ENCODE measurements around the gene DAPK3.
"Not testable (repeated sequence)": the region's sequence is repeated elsewhere in the genome, so short reads cannot be mapped to it uniquely, and the experiment has no call there.

The DAPK3 gene

DNA sequence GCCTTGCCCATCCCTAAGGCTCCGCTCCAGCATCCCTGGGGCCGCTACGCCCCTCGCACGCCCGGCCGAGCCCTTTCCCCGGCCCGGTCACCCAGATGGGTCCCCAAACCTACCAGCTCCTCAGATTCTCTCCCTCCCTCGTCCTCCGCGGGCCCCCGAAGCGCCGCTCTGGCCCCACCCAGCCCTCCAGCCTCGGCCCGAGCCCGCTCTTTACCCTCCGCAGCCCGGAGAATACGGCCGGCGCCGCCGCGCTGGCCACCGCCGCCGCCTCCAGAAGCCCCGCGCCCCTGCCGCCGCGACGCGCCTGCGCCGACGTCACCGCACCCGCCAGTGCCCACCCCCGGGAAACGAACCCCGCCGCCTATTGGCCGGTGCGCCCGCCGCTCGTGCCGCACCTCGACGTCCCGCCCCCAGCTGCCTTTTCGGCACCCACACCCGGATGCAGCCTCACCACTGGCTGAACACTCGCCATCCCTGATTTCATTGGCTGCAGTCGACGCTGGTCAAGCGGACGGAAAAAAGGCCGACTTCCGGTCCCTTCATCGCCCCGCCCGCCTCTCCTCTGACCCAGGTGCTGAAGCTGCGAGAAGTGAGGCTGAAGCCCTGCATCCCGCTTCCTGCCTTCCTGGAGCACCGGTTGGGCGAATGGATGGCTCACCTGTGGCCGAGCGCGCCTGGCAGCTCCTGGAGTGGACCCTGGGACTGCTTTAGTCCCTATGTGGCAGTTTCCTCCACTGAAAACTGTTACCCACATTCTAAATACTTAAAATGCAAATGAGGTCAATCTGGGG, at the start of gene DAPK3:
TSS of gene DAPK3 (minus strand) at position 292 of the 791 bp plus-strand sequence. CDS start 1,364 bp downstream, outside the sequence.
- peak; percentile 91 for DNase-seq (ENCODE audit: low spot score)

DNA sequence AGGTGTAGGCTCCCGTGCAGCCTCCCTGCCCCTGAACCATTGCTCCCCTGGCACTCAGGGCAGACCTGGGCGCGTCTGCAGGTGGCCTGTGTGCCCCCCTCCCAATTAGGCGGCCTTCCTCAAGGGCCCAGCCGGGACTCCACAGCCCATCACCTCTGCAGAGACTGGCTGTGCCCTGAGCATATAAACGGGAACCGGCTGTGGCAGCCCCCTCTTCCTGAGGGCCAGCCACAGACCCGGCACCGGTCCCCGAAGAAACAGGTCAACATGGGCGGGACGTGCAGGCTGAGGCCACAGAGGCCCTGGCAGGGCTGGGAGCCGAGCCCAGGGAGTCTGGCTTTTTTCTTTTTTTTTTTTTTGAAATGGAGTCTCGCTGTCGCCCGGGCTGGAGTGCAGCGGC, 48.7 kb upstream of the DAPK3 start:
- DNase-seq (ENCODE audit: low spot score): no peak

DNA sequence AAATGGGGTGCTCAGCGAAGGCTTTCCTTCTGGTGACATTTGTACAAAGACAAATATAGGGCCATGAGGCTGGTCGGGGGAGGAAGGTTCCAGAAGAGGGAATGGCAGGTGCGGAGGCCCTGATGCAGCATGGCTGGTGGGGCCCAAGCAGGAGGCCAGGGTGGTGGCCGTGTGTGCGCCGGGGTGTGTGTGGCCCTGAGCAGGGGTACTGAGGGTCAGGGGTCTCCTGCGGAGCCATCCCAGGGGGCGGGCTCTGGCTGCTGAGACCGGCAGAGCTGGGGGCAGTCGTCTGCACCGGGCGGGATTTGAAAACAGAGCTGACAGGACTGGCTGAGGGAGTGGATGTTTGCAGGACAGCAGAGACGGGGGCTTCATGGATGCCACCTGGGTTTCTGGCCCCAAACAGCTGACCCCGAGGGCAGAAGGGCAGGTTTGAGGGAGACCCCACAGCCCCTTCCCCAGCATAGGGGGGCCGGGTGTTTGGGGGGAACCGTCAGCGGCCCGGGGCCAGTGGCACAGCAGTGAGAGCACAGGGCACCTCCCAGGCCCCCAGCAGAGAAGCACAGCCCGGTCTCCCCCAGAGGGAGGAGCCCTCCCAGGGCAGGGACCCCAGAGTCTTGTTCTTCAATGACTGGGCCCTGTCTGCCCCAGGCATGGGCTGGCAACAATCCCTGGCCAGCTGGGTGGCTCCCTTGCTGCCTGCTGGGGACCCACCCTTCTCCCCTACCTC, 48.0 kb upstream of the DAPK3 start:
- DNase-seq (ENCODE audit: low spot score): no peak

DNA sequence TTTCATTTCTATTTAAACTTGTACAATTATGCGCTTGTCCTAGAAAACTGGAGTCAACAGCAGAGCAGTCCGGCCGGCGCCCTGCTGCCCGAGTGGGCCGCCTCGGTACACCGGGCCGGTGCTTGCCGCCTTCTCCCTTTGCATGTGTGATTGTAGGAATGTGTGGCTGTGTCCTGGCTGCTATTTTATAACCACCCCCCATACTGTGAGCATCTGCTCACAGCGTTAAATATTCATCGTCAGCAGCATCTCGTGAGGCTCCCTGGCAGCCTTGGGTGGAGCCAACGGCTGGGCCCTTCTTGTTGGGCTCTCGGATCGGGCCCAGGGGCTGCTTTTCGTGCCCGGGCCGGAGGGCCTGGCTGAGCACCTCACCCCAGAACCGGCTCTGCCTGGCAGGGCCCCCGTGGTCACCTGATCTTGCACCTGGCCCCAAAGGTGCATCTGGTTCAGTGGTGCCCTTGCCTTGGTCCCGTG, 47.3 kb upstream of the DAPK3 start:
- no peak for DNase-seq (ENCODE audit: low spot score)

DNA sequence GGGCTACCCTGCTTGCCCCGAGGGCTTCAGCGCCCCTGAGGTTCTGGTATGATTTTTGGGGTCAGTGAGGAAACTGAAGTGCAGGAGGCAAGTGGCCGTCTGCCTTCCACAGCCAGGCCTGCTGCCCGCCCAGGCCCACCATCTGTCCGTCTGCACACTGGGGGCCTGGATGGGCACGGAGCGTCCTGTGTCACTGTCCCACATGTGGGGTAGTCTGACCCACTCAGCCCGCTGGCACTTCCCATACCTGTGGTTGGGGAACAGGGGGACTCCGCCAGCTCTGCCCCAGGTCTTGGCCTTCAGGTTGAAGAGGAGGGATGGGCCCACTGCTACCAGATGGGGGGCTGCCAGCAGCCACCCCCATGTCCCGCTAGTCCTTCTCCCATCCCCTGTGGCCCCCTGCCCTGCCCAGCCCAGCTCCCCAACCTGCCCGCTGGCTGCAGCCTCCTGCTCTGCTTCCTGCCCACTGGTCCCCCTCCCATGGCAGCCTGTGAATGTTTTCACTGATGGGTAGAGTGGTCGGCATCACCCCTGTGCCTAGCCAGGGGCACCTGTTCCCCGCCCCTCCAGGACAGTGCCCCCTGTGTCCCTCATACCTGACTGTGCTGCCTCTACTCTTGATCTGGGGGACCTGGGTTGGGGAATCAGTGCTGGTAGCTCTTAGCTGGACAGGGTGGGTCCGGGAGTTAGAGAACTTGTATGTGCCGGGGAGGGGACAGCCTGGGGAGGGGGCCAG, 46.2 kb upstream of the DAPK3 start:
- DNase-seq (ENCODE audit: low spot score): no peak

DNA sequence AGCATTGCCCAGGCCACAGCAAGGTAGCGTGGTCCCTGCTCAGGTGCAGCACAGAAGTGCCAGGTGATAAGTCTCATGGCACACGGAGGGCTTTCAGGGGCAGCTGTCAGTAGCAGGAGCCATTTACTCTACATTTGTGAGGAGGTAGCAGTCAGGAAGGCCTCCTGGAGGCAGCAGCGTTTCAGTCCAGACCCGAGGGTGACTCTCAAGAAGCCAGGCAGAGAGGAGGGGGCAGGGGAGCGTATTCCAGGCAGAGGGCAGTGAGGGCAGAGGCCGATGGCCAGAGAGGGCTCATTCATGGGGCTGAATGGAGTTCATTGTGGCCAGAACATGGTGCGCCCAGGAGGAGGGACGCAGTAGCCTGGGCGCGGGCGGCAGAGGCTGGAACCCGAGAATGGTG, 45.6 kb upstream of the DAPK3 start:
- DNase-seq (ENCODE audit: low spot score): no peak

DNA sequence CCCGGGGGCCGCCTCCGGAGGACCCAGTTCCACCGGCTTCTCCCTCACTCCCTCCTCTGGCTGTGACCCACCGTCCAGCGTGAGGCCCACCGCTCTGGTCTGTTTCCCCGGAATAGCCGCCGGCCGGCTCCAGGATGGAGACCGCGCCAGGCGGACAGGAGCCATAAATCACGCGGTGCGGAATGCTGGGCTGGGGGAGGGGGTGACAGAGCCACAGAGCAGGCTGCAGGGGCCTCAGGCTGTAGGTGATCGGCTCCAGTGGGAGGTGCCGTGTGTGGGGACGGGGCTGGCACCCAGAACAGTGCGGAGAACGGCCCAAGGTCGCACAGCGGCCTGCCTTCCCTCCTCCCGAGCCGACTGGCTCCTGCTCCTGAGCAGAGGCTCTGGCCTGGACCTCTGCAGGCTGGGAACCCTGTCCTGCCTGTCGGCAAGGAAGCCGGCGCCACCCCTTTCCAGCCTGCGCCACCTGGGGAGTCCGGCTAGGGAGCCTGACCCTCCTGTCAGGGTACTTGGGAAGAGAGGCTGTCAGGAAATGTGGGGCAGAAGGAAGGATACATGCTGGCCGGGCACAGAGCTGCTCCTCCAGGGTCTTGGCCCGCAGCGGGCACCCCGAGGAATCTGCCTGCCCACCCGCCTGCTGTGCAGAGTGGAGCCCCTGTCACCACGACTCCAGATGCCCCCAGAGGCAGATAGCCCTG, 45.0 kb upstream of the DAPK3 start:
- DNase-seq (ENCODE audit: low spot score): no peak

DNA sequence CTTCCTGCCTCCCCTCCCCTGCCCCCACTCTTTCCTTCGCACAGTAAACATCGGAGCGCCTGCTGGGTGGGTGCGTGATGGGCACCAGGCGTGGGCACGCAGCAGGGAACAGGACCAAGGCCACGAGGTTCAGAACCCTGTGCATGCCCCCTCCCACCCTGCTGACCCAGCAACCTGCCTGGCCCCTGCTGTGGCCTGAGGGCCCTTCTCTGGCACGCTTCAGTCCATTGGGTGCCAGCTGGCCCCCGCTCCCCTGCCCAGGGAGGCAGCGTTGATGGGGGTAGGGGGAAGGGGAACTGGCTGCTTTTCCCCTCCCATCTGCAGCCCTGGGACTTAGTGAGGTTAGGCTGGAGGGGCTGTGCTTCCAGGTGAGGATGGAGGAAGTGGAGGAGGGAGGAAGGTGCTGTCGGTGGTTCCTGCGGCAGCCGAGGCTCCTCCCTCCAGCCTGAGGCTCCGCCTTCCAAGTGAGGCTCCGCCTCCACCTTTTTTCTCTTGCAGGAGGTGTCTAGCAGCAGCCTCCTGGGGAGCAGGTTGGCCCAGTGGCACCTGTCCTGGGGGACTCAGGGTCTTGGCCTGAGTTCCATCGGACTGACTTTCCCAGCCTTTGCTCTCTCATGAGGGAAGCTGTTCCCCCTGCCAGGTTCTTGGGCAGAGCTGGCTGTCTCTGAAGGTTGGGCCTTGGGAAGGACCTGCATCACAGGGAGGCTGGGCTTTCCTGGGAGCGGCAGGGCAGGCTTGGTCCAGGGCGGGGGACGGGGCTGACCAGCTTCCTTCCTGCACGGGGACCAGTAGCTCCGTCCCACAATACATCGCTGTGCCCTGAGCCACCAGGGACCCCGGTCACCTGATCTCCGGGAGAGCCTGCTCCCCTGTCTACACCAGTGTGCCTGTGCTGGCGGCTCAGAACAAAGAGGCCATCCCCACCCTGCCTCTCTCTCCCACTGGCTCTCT, 43.9 kb upstream of the DAPK3 start:
- peak; percentile 15 for DNase-seq (ENCODE audit: low spot score)

DNA sequence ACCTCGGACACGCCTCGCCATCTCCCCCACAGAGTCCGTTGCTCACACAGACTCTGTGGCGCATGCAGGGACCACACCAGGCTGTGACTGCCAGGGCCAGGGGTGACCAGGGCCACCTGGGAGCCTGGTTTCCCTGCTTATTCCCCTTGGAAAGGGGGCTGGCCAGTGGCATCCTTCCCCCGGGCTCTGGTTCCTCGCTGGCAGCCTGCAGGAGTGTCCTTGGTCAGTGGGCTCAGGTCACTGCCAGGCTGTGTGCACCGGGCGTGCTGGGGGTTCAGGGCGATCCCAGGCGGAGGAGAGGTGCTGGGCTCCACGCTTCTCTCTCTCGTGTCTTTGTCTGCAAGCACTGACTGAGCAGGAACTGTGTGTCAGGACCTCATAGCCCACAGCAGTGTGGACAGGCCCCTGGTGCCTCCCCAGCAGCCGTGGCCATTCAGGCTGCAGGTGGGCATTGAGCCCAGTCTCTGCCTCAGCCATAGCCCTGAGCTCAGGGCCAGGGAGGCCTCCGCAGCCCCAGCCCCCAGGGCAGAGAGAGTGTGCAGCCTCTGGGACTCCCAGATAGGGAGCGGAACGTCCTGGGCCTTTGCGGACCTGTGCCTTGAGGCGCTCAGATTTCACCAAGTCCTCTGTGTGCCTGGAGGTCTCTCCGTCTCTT, 43.1 kb upstream of the DAPK3 start:
- no peak for DNase-seq (ENCODE audit: low spot score)

DNA sequence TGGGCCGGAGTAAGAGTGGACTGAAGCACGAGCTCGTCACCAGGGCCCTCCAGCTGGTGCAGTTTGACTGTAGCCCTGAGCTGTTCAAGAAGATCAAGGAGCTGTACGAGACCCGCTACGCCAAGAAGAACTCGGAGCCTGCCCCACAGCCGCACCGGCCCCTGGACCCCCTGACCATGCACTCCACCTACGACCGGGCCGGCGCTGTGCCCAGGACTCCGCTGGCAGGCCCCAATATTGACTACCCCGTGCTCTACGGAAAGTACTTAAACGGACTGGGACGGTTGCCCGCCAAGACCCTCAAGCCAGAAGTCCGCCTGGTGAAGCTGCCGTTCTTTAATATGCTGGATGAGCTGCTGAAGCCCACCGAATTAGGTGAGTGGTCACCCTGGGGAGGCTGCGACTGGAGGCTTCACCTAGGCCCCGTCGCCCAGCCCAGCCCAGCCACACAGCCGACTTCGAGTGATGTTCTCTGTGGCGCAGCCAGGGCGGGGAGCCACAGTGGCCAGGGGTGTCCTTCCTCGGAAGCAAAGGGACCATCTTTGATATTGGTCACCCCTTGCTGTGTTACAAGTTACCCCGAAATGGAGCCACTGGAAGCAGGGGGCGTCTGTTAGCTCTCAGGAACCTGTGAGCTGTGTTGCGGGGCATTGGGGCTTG, 42.2 kb upstream of the DAPK3 start:
- DNase-seq (ENCODE audit: low spot score): no peak

DNA sequence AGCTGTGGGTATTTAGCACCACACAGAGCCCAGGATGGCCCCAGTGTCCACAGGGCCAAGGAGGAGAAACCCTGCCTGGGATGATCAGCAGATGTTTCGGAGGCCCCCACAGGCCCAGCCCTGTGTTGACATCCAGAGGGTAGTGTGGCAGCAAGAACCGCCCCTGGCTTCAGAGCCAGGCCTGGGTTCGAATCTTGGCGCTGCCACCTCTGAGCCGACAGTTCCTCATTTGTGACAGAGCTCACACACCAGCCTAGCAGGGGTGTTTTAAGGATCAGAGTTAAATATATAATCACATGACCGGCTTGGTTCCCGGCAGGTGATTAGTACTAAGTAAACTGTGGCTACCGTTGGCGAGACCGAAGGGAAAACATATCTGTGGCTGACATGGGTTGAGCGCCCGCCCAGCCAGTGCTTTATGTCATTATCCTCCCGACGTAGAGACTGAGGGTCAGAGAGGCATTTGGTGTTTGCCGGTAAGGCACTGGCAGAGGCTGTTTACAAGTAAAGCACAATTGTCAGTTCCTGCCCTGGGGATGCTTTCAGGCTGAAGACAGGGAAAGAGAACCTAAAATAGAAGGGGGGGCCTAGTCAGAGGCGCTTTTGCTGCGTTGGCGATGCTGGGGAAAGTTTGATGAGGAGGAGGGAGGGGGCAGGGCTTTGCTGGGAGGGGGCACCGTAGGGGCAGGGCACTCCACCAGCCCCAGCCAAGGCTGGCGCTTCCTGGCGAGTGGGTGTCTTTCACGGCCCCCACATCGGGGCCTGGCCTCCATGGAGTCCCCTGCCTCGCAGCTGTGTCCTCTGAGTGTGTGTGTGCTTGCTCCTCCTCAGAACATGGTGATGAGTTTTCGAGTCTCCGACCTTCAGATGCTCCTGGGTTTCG, 41.4 kb upstream of the DAPK3 start:
- no peak for DNase-seq (ENCODE audit: low spot score)

DNA sequence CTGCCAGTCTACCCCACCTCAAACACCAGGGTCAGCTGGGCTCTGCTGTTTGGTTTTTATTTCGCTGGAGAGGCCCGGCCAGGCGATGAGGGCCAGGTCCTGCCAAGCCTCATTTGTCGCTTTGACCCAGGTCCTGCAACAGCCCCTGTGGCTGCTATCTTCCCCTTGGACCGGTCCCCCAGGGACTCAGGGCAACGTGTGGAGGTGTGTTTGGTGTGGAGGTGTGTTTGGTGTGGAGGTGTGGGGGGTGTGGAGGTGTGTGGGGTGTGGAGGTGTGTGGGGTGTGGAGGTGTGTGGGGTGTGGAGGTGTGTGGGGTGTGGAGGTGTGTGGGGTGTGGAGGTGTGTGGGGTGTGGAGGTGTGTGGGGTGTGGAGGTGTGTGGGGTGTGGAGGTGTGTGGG, 40.5 kb upstream of the DAPK3 start:
- not testable (repeated sequence) for DNase-seq (ENCODE audit: low spot score)

DNA sequence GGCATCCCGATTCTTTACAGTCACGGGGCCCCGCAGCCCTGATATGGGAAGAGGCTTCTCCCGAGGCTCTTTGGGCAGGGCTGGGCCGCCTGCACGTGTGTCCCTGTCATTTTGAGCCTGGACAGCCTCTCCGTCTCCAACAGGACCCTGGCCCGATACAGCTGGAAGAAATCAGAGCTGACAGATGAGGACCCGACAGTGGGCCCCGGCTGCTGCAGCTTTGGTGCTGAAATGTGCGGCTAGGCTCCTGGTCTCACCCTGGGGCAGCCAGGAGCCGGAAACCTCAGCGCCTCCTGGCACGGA, 39.9 kb upstream of the DAPK3 start:
- DNase-seq (ENCODE audit: low spot score): no peak

DNA sequence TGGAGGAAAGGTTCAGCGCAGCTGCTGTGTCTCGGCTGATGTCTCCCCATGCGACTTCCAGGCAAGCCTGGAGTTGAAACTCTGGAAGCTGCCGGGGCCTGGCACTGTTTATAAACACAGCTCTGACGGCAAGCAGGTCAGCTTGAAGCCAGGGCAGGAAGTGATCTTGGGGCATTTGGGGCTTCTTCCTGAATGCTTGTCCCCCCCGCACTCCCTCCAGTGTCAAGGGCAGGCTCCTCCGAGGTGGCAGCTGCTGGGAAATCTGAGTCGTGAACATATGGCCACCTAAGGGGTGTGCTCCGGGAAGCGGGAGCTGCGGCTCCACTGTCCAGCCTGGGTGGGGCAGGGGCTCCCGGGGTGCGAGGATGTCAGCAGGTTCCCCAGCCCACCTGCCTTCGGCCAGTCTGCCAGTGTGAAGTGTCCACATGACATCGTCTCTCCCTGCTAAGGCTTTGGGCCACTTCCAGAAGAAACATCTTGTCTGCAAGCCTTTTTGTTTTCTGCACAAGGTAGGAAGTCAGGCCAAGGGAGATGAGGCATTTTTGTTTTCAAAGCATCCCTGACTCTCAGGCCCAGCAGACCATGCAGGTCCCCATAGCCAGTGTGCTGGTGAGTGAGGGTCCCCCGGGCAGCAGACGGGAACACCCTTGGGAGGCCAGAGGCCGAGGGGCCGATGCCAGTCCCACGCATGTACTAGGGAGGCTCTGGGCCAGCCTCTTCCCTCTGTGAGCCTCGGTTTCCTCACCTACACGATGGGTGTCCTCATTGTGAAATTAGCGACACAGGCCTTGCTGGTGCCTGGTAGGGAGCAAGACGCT, 39.3 kb upstream of the DAPK3 start:
- no peak for DNase-seq (ENCODE audit: low spot score)

DNA sequence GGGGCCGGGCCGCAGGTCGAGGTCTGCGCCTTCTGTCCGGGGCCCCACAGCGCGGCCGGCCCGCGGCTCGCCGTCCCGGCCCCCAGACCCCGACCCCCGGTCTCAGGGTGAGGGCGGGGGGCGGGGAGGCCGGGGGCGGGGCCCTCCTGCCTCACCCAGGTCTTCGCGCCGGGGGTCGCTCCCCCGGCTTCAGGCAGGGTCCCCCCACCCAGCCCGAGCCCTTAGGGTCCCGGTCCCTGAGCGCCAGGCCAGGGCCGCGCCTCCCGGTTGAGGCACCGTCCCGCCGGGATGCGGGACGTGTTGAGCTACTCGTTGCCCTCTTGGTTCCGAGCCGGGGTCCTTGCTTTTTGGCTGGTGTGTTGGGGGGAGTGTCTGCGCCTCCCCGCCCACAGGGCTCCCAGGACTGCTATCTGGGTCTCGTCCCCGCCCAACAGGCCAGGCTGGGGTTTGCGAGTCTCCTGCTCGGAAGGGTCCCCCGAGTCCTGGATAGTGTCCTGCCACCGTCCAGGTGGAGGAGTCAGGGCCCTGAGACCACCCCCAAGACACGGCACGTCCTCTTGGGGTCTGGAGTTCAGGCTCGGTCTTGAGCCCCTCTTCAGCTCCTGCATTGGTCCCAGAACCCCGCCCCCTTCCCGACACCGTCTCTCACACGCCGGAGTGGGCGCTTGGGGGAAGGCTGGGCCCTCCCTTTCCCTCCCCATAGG, 37.1 kb upstream of the DAPK3 start:
- DNase-seq (ENCODE audit: low spot score): no peak

DNA sequence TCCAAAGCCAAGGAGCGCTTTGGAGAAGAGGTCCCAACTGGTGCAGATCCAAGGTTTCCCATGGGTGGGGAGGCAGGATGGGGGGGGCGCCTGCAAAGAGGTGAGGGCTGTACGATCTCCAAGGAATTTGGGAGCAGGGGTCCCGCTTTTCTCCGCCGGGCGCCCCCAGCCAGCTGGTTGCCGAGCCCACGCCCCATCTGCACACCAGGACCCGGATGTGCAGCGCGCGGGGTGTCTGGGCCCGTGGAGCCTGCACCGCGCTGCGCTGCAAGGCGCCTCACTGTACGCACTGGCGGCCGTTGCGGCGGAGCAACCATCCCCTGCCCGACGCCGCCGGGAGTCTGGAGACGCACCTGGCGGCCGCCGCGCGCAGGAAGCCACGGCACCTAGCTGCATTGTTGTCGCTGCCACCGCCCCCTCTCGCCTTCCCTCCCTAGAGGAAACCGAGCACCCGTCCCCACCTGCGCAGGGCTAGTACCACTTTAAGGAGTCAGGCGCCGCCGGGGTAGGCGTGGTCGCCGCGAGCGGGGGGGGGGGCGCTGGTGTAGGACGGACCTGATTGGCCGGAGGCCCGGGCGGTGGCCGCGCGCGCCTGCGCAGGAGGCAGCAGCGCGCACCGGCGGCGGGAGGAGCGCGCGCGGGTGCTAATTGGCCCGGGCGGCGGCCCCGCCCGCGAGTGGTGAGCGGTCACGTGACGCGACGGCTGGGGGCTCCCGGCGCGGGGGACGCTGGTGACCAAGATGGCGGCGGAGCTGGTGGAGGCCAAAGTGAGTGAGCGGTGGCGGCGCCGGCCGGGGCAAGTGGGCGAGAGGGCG, 36.3 kb upstream of the DAPK3 start, which contains the start of gene PIAS4:
TSS of gene PIAS4 (plus strand) at position 716 of the 815 bp plus-strand sequence. CDS start at position 741, 25 bp downstream.
- DNase-seq (ENCODE audit: low spot score): peak; percentile 94
